HG03442 (cell line): ENCODE results near the gene GRM4.
"Not testable (repeated sequence)": the region's sequence is repeated elsewhere in the genome, so short reads cannot be mapped to it uniquely, and the experiment has no call there.

Source experiments
- ATAC-seq: cut with Tn5 transposase; IDR thresholded peaks from one replicate; pipeline ENCODE4 v1.9.1; 2021; ENCODE audit warnings: mild to moderate bottlenecking, moderate library complexity; ENCODE audit not compliant: unreplicated experiment

GRM4 gene

GRCh38 chr6:34027445-34027936 lies 118.4 kb downstream of the GRM4 start:
- no peak for ATAC-seq

GRCh38 chr6:34025861-34026260 lies 120.0 kb downstream of the GRM4 start:
- no peak for ATAC-seq

DNA sequence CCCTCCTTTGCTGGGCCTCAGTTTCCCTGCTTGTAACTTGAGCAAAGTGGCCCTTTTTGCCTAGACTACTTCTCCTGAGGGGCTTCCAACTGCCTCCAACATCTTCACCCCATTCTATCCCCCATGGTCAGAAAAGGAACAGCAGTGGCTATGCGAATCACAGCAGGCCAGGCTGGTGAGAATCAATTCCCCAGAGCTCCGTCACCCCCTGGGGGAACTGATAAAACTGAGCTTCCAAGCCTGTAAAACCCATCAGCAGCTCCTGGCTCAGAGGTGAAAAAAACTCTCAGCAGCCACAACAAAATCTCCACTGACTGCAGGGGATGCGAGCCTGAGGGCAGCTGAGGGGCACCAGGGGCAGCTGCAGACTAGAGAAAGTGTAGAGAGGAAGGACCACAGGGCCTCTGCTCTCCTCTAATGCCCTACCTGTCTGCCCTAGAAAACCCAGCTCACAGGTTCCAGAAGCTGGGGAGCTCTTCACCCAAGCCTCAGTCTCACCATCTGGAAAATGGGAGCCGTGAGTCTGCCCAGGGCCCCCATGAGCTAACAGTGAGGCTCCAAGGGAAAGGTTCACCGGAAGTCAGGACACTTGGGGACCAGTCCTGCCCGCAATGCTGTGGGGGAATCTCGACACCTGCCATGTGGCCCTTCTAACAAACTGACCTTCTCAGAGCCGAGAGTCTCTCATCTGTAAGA lies 120.6 kb downstream of the GRM4 start:
- ATAC-seq: no peak

DNA sequence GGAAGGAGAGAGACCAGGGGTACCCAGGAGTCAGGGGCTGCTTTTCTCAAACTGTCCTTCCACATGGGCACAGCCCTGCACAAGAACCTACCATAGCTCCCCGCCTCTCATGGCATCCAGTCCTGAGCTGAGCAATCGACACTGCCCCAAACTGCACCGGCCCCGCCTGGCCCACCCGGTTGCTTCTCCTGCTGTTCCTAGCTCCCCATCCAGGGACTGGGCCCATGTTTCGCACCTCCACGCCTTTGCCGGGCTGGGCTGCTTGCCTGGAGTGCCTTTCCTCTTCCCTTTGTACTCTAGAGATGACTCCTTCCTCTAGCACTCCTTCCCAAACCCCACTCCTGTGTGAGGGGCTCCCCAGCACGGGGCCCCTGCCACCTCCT lies 123.0 kb downstream of the GRM4 start:
- no peak for ATAC-seq

GRCh38 chr6:34022250-34022872 lies 123.5 kb downstream of the GRM4 start:
- no peak for ATAC-seq

DNA sequence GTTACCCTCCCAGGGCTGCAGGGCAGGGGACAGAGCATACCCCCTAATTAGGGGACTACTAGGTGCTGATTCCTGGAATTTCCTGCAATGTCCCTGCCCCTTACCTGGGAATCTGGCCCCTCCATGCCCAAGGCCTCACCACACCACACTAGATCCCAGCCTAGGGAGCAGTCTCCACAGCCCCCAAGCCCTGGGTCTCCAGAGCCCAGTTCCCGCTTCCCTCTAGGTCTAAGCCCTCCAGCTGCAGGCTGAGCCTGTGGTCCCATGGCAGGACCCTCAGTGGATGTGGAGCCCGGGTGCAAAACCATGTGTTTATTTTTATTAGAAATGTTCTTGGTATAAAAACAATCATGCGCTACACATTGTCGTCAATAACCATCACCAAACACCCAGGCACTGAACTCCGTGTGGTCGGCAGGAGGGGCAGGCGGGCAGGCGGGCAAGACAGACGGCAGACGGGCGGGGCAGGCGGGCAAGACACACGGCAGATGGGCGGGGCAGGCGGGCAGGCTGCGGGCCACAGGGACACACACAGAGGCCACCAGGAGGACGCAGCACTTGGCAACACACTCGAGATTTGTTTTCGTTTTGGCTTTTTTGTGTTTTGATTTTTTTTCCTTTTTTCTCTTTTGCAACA lies 124.2 kb downstream of the GRM4 start:
- ATAC-seq: no peak

DNA sequence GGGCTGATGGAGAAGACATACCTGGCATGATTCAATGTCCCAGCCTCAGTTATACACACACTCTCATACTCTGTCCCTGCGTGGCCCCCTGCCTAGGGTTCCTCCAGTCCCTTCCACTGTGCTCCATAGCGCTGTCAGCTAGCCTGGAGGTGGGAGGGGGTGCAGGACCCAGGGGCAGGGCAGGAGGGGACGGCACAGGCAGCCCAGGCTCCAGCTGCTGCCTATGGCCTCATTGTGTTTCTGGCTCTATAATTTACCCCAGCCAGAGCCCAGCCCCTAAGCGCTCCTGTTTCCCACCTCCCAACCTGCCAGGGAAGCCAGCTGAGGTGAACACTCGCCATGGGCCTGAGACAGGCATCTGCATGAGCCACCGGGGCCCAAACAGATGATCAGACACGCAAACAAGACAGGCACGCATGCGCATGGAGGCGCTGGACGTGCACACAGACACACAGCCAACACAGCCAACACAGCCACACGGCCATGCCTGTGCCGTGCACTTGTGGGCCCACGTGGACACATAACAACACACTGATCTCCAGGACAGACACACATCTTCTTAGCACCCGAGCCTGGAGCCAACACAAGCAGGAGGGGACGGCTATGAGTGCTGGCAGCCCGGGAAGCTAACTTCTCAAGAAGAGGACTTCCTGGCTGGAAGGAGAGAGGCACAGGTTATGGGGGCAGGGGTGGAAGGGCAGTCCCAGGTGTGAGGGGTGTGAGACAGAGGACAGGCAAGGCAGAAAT lies 124.9 kb downstream of the GRM4 start:
- ATAC-seq: no peak

GRCh38 chr6:34020278-34020677 lies 125.6 kb downstream of the GRM4 start:
- no peak for ATAC-seq

DNA sequence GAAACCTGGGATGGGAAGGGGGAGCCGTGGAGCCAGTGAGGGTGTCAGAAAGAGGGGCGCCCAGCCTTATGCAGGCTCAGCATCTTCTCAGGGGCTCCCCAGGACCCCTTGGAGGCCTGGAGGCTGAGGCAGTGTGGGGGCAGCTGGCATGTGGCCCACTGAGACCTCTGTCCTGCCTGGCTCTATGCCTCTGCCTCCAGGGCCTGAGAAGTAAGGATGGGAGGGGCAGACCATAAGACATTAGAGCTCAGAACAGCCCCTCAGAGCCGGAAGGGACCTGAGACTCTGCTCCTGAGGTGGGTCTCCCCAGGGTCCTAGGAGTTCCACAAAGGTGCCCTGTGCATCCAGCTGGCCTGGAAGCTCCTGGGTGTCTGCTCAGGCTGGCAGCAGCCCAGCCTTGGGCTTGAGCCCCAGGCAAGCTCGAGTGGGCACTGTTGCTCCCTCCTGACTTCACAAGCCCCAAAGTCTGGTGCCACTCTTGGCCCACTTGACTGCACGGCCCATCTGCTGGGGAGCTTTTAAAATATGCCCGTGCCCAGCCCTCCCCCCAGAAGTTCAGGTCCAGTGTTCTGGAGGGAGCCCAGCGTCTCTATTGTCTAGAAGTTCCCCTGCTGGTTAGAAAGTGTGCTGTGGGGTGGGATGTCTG lies 126.8 kb downstream of the GRM4 start:
- no peak for ATAC-seq

GRCh38 chr6:34018026-34018425 lies 127.9 kb downstream of the GRM4 start:
- ATAC-seq: no peak

DNA sequence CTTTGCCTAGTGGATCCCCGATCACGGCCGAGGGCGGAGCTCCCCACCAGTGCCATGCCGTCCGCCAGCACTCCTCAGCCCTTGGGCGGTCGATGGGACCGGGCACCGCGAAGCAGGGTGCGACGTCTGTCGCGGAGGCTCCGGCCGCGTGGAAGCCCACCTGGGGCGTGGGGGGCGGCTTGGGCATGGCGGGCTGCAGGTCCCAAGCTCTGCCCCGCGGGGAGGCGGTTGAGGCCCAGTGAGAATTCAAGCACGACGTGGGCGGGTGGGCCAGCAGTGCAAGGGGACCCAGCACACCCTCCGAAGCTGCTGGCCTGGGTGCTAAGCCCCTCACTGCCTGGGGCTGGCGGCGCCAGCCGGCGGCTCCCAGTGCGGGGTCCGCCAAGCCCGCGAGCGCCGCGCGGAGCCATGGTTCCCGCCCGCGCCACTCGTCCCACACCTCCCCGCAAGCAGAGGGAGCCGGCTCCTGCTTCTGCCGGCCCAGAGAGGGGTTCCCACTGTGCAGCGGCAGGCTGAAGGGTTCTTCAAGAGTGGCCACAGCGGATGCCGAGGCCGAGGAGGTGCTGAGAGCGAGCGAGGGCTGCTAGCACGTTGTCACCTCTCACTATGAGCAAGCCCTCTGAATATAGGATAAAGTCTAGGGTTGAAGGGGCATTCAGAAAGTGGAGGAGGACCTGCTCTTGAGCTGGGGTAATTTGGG lies 128.6 kb downstream of the GRM4 start:
- no peak for ATAC-seq

GRCh38 chr6:34016573-34016972 lies 129.3 kb downstream of the GRM4 start:
- not testable (repeated sequence) for ATAC-seq

DNA sequence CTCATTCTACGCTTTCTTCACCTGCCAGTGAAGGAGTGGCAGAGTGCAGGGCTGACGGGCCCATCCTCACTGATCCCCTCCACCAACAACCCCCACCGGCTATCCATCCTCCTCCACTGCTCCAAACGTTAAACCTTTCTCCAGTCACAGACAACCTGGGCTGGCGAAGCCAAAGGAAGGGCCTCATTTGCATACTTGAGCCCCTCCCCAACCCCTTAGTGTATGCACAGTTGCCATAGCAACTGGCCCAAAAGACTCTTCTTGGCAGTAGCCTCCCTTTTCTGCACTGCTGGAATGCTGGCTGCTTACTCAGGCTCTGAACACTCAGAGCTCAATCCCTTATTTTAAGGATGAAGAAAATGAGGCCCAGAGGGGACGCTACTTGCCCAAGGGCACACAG lies 130.3 kb downstream of the GRM4 start:
- ATAC-seq: no peak

- ATAC-seq: no peak
Observed at GRCh38 chr6:34011264-34011663, 134.6 kb downstream of the GRM4 start.

DNA sequence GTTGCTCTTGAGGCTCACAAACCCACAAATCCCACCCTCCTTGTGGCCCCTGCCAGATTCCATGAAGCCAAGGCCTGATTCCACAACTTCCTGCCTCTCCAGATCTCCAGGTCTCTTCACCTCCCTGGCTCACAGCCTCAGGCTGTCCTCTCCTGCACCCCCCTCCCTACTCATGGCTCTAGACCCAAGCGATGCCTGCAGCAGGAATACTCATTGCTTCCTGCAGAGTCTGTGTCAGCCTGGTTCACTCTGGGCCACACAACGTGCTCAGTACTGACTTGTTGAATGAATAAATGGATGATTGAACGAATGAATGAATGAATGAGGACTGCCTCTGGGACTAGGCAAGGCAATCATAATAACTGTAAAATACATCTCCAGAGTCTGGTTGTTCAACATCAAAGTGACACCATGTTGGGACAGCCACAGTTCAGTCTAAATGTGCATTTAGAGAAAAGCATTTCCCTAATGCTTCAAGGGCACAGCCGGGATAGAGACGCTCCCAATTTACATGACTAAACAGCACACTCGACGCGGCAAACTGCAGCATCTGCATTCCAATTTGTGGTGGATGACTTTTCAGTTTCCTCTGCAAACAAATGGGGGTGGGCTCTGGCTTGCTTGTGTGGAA lies 139.9 kb downstream of the GRM4 start:
- ATAC-seq: no peak

DNA sequence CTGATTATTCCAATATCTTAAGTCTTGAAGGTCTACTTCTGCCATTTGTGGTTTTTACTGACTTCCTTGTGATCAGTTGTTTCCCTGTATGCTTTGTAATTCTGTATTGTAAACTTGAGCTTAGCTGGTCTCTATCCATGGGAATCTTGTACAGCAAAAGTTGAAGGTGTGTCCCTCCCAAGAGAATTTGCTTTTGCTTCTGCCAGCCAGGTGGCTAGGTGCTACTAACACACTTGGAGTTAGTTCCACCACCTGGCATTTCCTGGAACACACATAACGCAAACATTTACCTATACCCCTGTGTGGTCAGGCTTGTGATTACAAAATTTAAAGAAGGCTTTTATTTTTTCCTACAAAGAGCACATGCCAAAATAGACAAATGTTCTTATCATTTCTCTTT lies 141.2 kb downstream of the GRM4 start:
- no peak for ATAC-seq

GRCh38 chr6:34003962-34004361 lies 141.9 kb downstream of the GRM4 start:
- no peak for ATAC-seq

GRCh38 chr6:34001706-34002621 lies 143.9 kb downstream of the GRM4 start:
- ATAC-seq: no peak

DNA sequence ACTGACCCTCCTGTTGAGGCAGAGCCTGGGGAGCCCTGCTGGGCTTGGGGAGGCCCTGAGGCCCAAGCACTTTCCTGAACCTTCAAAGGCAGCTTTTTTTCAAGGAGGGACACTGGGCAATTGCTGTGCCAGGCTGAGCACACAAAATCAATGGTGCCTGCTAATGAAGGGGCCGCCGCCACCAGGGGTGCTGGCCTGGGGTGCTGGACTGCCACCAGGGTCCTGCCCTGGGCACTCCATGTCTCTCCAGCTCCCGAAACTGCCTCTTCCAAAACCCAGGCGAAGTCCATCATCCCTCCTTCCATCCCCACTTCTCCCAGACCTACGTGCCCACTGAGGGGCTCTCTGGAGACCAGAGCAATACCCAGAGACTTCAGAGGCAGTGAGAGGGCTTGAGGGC lies 145.6 kb downstream of the GRM4 start:
- no peak for ATAC-seq
